Transverse colon (tissue), 3 donors: ENCODE results near the gene ZKSCAN3.

ENCODE experiments used
- POLR2A ChIP-seq: fragments of 450-650 bp; IDR thresholded peaks from one replicate; pipeline ENCODE4 v1.6.1; 2016; ENCODE audit warnings: antibody characterized with exemption, mild to moderate bottlenecking, moderate library complexity
- POLR2AphosphoS5 ChIP-seq, 3 donors: sonication (generic); formaldehyde crosslinking; IDR thresholded peaks; one replicate each; pipeline ENCODE4 v1.6.1; 2016; ENCODE audit warnings: antibody characterized with exemption in 3 of 3

- no peak for TF ChIP-seq POLR2AphosphoS5 (IDR thresholded peaks at IDR 0.05)
- TF ChIP-seq POLR2A = no peak
These were observed 20.7 kb downstream of the ZKSCAN3 start for GRCh38 chr6:28370440-28370839.
